K562 (cell line): ENCODE data around the gene SDC3. TPM values are rescaled to one million over a fixed set of nuclear protein-coding genes. Genes with fewer than 3 reads are reported as not detected.

Experiments used
- BMI1 ChIP-seq: fragments of 150-350 bp; IDR thresholded peaks from 2 replicates; pipeline ENCODE4 v1.6.1; 2014; ENCODE audit warnings: low read length
- CBX5 ChIP-seq: IDR thresholded peaks from 2 replicates; pipeline ENCODE4 v1.6.1; 2014; ENCODE audit warnings: low read depth, borderline replicate concordance
- DIDO1 ChIP-seq: fragments of 450-650 bp; IDR thresholded peaks from 2 replicates; pipeline ENCODE4 v1.6.1; 2016; ENCODE audit warnings: low read depth, missing biosample characterization, missing genetic modification characterization
- NFE2 ChIP-seq: IDR thresholded peaks from 2 replicates; pipeline ENCODE4 v1.6.1; 2014; ENCODE audit warnings: antibody characterized with exemption, low read depth
- NR1H2 ChIP-seq: sonication (generic); formaldehyde crosslinking; IDR thresholded peaks from 2 replicates; pipeline ENCODE4 v1.4.0; 2020; ENCODE audit warnings: mild to moderate bottlenecking, missing genetic modification reagents
- TEAD4 ChIP-seq, 2 experiments: sonication (generic) in 1 of 2; formaldehyde crosslinking in 1 of 2; IDR thresholded peaks; 2 replicates each; pipeline versions ENCODE4 v1.6.1 to v1.8.0; 2012 to 2022; ENCODE audit warnings: borderline replicate concordance in 1 of 2, inconsistent platforms in 1 of 2, low read length in 1 of 2, mild to moderate bottlenecking in 1 of 2, missing genetic modification reagents in 1 of 2
- ZC3H4 ChIP-seq: sonication (generic); formaldehyde crosslinking; IDR thresholded peaks from 2 replicates; pipeline ENCODE4 v1.9.0; 2021; ENCODE audit warnings: missing genetic modification reagents, borderline replicate concordance
- ZKSCAN1 ChIP-seq: fragments of 150-350 bp; IDR thresholded peaks from 2 replicates; pipeline ENCODE4 v1.6.1; 2016; ENCODE audit warnings: low read depth, low read length
- ZNF583 ChIP-seq: fragments of 250-450 bp; sonication (Bioruptor Pico); IDR thresholded peaks from 2 replicates; pipeline ENCODE4 v1.4.0; 2020
- ZNF586 ChIP-seq: fragments of 450-650 bp; formaldehyde crosslinking; conservative IDR thresholded peaks from 2 replicates; pipeline ENCODE4 v1.4.0; 2020; ENCODE audit warnings: mild to moderate bottlenecking, moderate library complexity
- ZNF696 ChIP-seq: fragments of 250-450 bp; sonication (Bioruptor Pico); conservative IDR thresholded peaks from 2 replicates; pipeline ENCODE4 v1.4.0; 2020; ENCODE audit warnings: mild to moderate bottlenecking, moderate library complexity
- ZSCAN29 ChIP-seq: fragments of 450-650 bp; IDR thresholded peaks from 2 replicates; pipeline ENCODE4 v1.6.1; 2017
- polyA plus RNA-seq, 8 experiments: library from polyadenylated mRNA; depleted of rRNA in 4 of 8; stranded (reverse) in 5 of 8; unstranded in 3 of 8; fragments of >200 nt; fragmentation: Nextera tagmentation in 2 of 8; fragmentation: Illumina TruSeq in 1 of 8; extraction: Ambion mirVana in 2 of 8; extraction: Trizol in 1 of 8; gene quantifications; 2 replicates each; pipeline versions ENCODE4 v1.2.1 to v1.2.3, GENCODE V29; 2011 to 2014; ENCODE audit warnings: inconsistent platforms in 1 of 8, missing spikeins in 1 of 8
- total RNA-seq, 7 experiments: library from RNA; depleted of rRNA in 6 of 7; stranded (reverse); fragments of >200 nt in 6 of 7; fragmentation: Illumina TruSeq in 2 of 7; extraction: Trizol in 2 of 7; gene quantifications; 2 replicates each; pipeline versions ENCODE4 v1.2.1 to v1.2.3, GENCODE V29; 2011 to 2021; ENCODE audit warnings: low replicate concordance in 1 of 7
- TF ChIP-seq, protein P1 (sequence below): sonication (generic); formaldehyde crosslinking; IDR thresholded peaks from 2 replicates; pipeline ENCODE4 v1.8.0; 2022; ENCODE audit warnings: mild to moderate bottlenecking, missing genetic modification reagents
- TF ChIP-seq, protein P2 (sequence below): sonication (generic); formaldehyde crosslinking; IDR thresholded peaks from 2 replicates; pipeline ENCODE4 v1.8.1; 2022; ENCODE audit warnings: missing genetic modification reagents
- TF ChIP-seq, protein P3 (sequence below): fragments of 450-650 bp; IDR thresholded peaks from 2 replicates; pipeline ENCODE4 v1.6.1; 2016; ENCODE audit warnings: mild to moderate bottlenecking
- TF ChIP-seq, protein P4 (sequence below): fragments of 450-650 bp; formaldehyde crosslinking; IDR thresholded peaks from 2 replicates; pipeline ENCODE4 v1.4.0; 2020; ENCODE audit warnings: mild to moderate bottlenecking, moderate library complexity

Gene SDC3
- total and polyA plus RNA-seq, 9 of the 15 experiments (the other 6 are each of a cell fraction or from before 2014, with no cell fraction given) = 0.38 to 44.1 (median 12.1) TPM

DNA sequence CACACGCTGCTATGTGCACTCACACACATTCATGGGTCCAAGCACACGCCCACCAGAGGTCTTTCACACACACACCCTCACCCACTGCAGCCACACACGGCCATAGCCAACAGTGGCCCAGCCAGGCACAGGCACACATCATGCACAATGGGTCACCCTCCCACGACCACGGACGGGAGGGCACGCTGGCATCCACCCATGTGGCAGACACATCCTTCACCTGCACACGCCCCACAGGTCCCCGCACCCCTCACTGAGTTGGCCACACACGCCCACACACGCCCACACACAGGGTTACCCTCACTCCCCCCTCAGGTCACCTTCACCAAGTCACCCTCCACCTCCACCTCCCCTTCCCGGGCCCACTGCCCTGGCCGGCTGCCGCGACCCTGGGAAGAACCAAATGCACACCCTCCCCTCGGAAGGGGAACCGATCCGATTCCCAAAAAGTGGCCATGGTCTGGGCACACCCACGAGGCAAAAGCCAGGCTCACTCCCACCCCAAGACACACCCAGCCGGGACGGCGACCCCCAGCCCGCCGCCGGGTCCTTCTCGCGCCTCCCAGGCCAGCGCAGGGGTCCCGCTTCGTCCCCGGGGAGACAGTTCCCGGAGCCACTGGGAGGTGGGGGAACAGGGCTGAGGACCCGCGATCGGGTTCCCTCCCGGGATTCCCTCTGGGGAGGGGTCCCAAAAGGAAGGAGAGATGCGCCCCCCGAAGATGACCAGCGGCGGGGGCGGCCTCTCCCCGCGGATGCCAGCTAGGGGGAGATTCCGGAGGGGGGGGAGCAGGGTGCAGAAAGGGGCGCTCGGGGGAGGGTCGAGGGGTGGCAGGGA is 860 bp downstream of the SDC3 start (continued):
- TF ChIP-seq NR1H2 (CRISPR knock-in tag) (no peak), NFE2 (no peak), CBX5 (no peak), DIDO1 (no peak), ZKSCAN1 (no peak), ZNF586 (CRISPR knock-in tag) (no peak), TEAD4 (IDR thresholded peaks at IDR 0.05; ENCODE audit: low read length) (peak; percentile 72), TEAD4 (CRISPR knock-in tag; IDR thresholded peaks at IDR 0.05; ENCODE audit: borderline replicate concordance) (no peak), BMI1 (no peak), ZNF583 (CRISPR knock-in tag) (no peak), ZSCAN29 (no peak), ZNF696 (CRISPR knock-in tag) (no peak), ZC3H4 (CRISPR knock-in tag) (peak; percentile 69; the same call in 1 of the 2 replicates)
- TF ChIP-seq, protein P1, sequence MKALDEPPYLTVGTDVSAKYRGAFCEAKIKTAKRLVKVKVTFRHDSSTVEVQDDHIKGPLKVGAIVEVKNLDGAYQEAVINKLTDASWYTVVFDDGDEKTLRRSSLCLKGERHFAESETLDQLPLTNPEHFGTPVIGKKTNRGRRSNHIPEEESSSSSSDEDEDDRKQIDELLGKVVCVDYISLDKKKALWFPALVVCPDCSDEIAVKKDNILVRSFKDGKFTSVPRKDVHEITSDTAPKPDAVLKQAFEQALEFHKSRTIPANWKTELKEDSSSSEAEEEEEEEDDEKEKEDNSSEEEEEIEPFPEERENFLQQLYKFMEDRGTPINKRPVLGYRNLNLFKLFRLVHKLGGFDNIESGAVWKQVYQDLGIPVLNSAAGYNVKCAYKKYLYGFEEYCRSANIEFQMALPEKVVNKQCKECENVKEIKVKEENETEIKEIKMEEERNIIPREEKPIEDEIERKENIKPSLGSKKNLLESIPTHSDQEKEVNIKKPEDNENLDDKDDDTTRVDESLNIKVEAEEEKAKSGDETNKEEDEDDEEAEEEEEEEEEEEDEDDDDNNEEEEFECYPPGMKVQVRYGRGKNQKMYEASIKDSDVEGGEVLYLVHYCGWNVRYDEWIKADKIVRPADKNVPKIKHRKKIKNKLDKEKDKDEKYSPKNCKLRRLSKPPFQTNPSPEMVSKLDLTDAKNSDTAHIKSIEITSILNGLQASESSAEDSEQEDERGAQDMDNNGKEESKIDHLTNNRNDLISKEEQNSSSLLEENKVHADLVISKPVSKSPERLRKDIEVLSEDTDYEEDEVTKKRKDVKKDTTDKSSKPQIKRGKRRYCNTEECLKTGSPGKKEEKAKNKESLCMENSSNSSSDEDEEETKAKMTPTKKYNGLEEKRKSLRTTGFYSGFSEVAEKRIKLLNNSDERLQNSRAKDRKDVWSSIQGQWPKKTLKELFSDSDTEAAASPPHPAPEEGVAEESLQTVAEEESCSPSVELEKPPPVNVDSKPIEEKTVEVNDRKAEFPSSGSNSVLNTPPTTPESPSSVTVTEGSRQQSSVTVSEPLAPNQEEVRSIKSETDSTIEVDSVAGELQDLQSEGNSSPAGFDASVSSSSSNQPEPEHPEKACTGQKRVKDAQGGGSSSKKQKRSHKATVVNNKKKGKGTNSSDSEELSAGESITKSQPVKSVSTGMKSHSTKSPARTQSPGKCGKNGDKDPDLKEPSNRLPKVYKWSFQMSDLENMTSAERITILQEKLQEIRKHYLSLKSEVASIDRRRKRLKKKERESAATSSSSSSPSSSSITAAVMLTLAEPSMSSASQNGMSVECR (CRISPR knock-in tag) = 0 out of 2 replicates have a peak, but pooled peaks have one; percentile 55
- TF ChIP-seq, protein P2, sequence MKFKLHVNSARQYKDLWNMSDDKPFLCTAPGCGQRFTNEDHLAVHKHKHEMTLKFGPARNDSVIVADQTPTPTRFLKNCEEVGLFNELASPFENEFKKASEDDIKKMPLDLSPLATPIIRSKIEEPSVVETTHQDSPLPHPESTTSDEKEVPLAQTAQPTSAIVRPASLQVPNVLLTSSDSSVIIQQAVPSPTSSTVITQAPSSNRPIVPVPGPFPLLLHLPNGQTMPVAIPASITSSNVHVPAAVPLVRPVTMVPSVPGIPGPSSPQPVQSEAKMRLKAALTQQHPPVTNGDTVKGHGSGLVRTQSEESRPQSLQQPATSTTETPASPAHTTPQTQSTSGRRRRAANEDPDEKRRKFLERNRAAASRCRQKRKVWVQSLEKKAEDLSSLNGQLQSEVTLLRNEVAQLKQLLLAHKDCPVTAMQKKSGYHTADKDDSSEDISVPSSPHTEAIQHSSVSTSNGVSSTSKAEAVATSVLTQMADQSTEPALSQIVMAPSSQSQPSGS = no peak
- TF ChIP-seq, protein P3, sequence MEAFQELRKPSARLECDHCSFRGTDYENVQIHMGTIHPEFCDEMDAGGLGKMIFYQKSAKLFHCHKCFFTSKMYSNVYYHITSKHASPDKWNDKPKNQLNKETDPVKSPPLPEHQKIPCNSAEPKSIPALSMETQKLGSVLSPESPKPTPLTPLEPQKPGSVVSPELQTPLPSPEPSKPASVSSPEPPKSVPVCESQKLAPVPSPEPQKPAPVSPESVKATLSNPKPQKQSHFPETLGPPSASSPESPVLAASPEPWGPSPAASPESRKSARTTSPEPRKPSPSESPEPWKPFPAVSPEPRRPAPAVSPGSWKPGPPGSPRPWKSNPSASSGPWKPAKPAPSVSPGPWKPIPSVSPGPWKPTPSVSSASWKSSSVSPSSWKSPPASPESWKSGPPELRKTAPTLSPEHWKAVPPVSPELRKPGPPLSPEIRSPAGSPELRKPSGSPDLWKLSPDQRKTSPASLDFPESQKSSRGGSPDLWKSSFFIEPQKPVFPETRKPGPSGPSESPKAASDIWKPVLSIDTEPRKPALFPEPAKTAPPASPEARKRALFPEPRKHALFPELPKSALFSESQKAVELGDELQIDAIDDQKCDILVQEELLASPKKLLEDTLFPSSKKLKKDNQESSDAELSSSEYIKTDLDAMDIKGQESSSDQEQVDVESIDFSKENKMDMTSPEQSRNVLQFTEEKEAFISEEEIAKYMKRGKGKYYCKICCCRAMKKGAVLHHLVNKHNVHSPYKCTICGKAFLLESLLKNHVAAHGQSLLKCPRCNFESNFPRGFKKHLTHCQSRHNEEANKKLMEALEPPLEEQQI = no peak
- TF ChIP-seq, protein P4, sequence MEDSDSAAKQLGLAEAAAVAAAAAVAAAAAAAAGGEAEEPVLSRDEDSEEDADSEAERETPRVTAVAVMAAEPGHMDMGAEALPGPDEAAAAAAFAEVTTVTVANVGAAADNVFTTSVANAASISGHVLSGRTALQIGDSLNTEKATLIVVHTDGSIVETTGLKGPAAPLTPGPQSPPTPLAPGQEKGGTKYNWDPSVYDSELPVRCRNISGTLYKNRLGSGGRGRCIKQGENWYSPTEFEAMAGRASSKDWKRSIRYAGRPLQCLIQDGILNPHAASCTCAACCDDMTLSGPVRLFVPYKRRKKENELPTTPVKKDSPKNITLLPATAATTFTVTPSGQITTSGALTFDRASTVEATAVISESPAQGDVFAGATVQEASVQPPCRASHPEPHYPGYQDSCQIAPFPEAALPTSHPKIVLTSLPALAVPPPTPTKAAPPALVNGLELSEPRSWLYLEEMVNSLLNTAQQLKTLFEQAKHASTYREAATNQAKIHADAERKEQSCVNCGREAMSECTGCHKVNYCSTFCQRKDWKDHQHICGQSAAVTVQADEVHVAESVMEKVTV (CRISPR knock-in tag) = no peak
